GM20000 (cell line): Measurements from ENCODE around the gene MYL11.

Source experiments
- DNase-seq: peaks from one replicate; pipeline ENCODE4 v3.0.0; 2012; ENCODE audit warnings: low spot score
- CTCF ChIP-seq: IDR thresholded peaks from 2 replicates; pipeline ENCODE4 v1.5.1; 2012; ENCODE audit warnings: mild to moderate bottlenecking, control low read depth; ENCODE audit errors: extremely low read depth, missing control alignments

Gene MYL11

DNA sequence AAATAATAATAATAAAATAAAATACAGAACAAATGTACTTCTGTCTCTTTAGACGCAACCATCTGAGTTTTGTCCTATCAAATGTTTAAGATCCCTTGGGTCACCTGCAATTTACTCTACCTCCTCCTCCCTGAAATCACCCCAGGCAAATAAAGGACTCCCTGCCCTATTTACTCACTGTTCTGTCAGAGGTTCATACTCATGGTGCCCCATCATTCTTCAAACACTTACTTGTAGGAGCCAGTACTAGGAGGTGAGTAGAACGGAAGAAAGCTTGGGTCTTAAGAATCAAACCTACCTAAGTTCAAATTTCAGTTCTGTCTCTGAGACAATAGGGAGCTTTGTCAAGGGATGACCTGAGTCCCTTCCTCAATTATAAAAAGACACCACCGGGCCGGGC is 8.1 kb upstream of the MYL11 start:
- DNase-seq, result no peak
- no peak for TF ChIP-seq CTCF

DNA sequence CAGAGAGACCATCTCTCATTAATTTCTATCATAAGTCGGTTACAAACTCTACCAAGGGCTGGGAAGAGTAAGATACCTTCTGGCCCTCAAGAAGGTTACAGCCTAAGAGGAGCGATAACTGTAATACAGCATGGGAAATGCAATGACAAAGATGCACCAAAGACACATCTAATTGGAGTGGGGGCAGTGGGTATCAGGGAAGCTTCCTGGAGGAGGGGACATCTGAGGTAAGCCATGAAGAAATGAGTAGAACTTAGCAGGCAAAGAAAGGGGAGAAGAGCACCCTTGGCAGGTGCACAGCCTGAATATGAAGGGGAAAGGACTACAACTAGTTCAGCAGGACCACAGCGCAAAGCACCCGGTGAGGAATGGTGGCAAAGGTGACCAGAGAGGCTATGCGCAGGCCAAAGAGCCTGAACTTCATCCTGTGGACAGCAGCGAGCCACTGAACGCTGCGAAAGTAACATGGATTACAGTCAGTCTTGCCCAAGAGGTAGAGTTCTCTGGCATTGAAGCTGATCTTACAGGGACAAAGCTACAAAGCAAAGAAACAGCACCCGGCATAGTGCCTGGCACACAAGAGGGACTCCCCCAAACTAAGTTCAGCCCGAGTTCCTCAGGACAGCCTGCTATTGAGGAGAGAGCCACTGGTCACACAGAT is 7.1 kb upstream of the MYL11 start:
- DNase-seq, result no peak
- TF ChIP-seq CTCF, result no peak

- no peak for DNase-seq
- TF ChIP-seq CTCF, result no peak
Measured at GRCh38 chr16:30368122-30368791, 6.3 kb upstream of the MYL11 start.

DNA sequence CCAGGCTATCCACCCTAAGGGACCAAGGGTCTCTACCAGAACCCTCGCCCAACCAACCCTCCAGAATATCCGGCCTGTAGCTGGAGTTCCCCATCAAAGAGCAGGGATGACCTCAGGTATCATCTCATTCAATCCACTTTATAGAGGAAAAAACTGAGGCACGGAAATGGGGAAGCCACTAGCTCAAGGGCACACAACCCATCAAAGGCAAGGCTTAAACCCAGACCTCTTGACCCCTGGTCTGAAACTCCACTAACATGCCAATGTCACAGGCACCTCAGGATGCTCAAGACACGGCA is 5.9 kb upstream of the MYL11 start:
- TF ChIP-seq CTCF, result no peak
- DNase-seq, result no peak

GRCh38 chr16:30369091-30369937 is 5.3 kb upstream of the MYL11 start:
- TF ChIP-seq CTCF, result no peak
- no peak for DNase-seq

- TF ChIP-seq CTCF, result no peak
- no peak for DNase-seq
Measured at GRCh38 chr16:30369938-30370455, 4.6 kb upstream of the MYL11 start.
